ENCODE measurements around the gene ATF5.
"Not testable (repeated sequence)": the region's sequence is repeated elsewhere in the genome, so short reads cannot be mapped to it uniquely, and the experiment has no call there.

Gene ATF5

GRCh38 chr19:49923055-49924003 is 5.7 kb upstream of the ATF5 start:
- Histone ChIP-seq H3K27me3 (replicated peaks in 2 of 5; ENCODE audit: control insufficient read depth in 4 of 5, insufficient read depth in 5 of 5, low read length in 4 of 5) (no peaks in the 10 kb centered on the region), H3K36me3 (ENCODE audit: control insufficient read depth in 4 of 4, insufficient read depth in 4 of 4, low read length in 3 of 4) (peaks cover 11 to 76% (median 45%) of the 10 kb centered on the region in 4 experiments), H3K4me1 (ENCODE audit: control extremely low read depth in 1 of 4, control insufficient read depth in 4 of 4, insufficient read depth in 4 of 4, low read length in 3 of 4) (peaks cover 3 to 18% (median 14%) of the 10 kb centered on the region in 4 experiments), H3K9me3 (ENCODE audit: control extremely low read depth in 1 of 5, control insufficient read depth in 4 of 5, insufficient read depth in 2 of 5, low read depth in 1 of 5, low read length in 4 of 5) (no peaks in the 10 kb centered on the region), H3K27ac (ENCODE audit: insufficient read depth in 1 of 2, low read depth in 1 of 2, low read length in 2 of 2, poor library complexity in 1 of 2, severe bottlenecking in 2 of 2) (peak overlapping the region in 1 of 2 experiments; percentile 29), H3K4me3 (ENCODE audit: control insufficient read depth in 1 of 7, extremely low read depth in 1 of 7, insufficient read depth in 4 of 7, low read depth in 2 of 7, low read length in 6 of 7) (no peak overlapping the region)
- CTCF ChIA-PET, result no interaction called here
- no peak for DNase-seq
- 94% methylated on average over 29 of the region's 31 CpGs for WGBS (ENCODE audit: insufficient coverage)
- POLR2A ChIA-PET, result no interaction called here

GRCh38 chr19:49924004-49924880 is 4.8 kb upstream of the ATF5 start:
- peaks cover 9 to 71% (median 44%) of the 10 kb centered on the region in 4 experiments for H3K36me3 ChIP-seq (ENCODE audit: control insufficient read depth in 4 of 4, insufficient read depth in 4 of 4, low read length in 3 of 4)
- CTCF ChIA-PET, result no interaction called here
- 93% methylated on average over 15 of the region's 25 CpGs for WGBS (ENCODE audit: insufficient coverage)
- H3K4me1 ChIP-seq (ENCODE audit: control extremely low read depth in 1 of 4, control insufficient read depth in 4 of 4, insufficient read depth in 4 of 4, low read length in 3 of 4), result peaks cover 3 to 23% (median 22%) of the 10 kb centered on the region in 4 experiments
- POLR2A ChIA-PET, result no interaction called here
- peak overlapping the region in 1 of 2 experiments; percentile 45 for H3K27ac ChIP-seq (ENCODE audit: insufficient read depth in 1 of 2, low read depth in 1 of 2, low read length in 2 of 2, poor library complexity in 1 of 2, severe bottlenecking in 2 of 2)
- H3K27me3 ChIP-seq (replicated peaks in 2 of 5; ENCODE audit: control insufficient read depth in 4 of 5, insufficient read depth in 5 of 5, low read length in 4 of 5), result no peaks in the 10 kb centered on the region
- H3K4me3 ChIP-seq (ENCODE audit: control insufficient read depth in 1 of 7, extremely low read depth in 1 of 7, insufficient read depth in 4 of 7, low read depth in 2 of 7, low read length in 6 of 7), result no peak overlapping the region
- no peaks in the 10 kb centered on the region for H3K9me3 ChIP-seq (ENCODE audit: control extremely low read depth in 1 of 5, control insufficient read depth in 4 of 5, insufficient read depth in 2 of 5, low read depth in 1 of 5, low read length in 4 of 5)
- DNase-seq, result no peak

- CTCF ChIA-PET; POLR2A ChIA-PET; DNase-seq; H3K27me3 ChIP-seq (replicated peaks in 2 of 5; ENCODE audit: control insufficient read depth in 4 of 5, insufficient read depth in 5 of 5, low read length in 4 of 5); H3K4me3 ChIP-seq (ENCODE audit: control insufficient read depth in 1 of 7, extremely low read depth in 1 of 7, insufficient read depth in 4 of 7, low read depth in 2 of 7, low read length in 6 of 7); H3K9me3 ChIP-seq (ENCODE audit: control extremely low read depth in 1 of 5, control insufficient read depth in 4 of 5, insufficient read depth in 2 of 5, low read depth in 1 of 5, low read length in 4 of 5): not testable (repeated sequence)
- Histone ChIP-seq H3K36me3 (ENCODE audit: control insufficient read depth in 4 of 4, insufficient read depth in 4 of 4, low read length in 3 of 4) (peaks cover 9 to 66% (median 44%) of the 10 kb centered on the region in 4 experiments), H3K27ac (ENCODE audit: insufficient read depth in 1 of 2, low read depth in 1 of 2, low read length in 2 of 2, poor library complexity in 1 of 2, severe bottlenecking in 2 of 2) (peak overlapping the region in 1 of 2 experiments; percentile 45), H3K4me1 (ENCODE audit: control extremely low read depth in 1 of 4, control insufficient read depth in 4 of 4, insufficient read depth in 4 of 4, low read length in 3 of 4) (peaks cover 3 to 28% (median 26%) of the 10 kb centered on the region in 4 experiments)
- WGBS (ENCODE audit: insufficient coverage), result 98% methylated on average over 7 of the region's 13 CpGs
Observed at GRCh38 chr19:49924881-49925210, 4.2 kb upstream of the ATF5 start.

- H3K4me1 ChIP-seq (ENCODE audit: control extremely low read depth in 1 of 4, control insufficient read depth in 4 of 4, insufficient read depth in 4 of 4, low read length in 3 of 4), result peaks cover 3 to 32% (median 28%) of the 10 kb centered on the region in 4 experiments
- CTCF ChIA-PET, result no interaction called here
Observed at GRCh38 chr19:49925486-49925885, 3.5 kb upstream of the ATF5 start.

GRCh38 chr19:49926515-49926914 is 2.5 kb upstream of the ATF5 start:
- ChIA-PET CTCF (interaction anchor here (1.2 kb wide), 1 partner anchor 9 kb away, joined by 4 read pairs; no protein-coding TSS in a partner anchor), POLR2A (no interaction called here)
- 94% methylated on average over 7 of the region's 10 CpGs for WGBS (ENCODE audit: insufficient coverage)

More at GRCh38 chr19:49925486-49925885, 3.5 kb upstream of the ATF5 start:
- POLR2A ChIA-PET, result no interaction called here
- Histone ChIP-seq H3K9me3 (ENCODE audit: control extremely low read depth in 1 of 5, control insufficient read depth in 4 of 5, insufficient read depth in 2 of 5, low read depth in 1 of 5, low read length in 4 of 5) (no peaks in the 10 kb centered on the region), H3K27me3 (replicated peaks in 2 of 5; ENCODE audit: control insufficient read depth in 4 of 5, insufficient read depth in 5 of 5, low read length in 4 of 5) (no peaks in the 10 kb centered on the region), H3K36me3 (ENCODE audit: control insufficient read depth in 4 of 4, insufficient read depth in 4 of 4, low read length in 3 of 4) (peaks cover 7 to 64% (median 43%) of the 10 kb centered on the region in 4 experiments), H3K4me3 (ENCODE audit: control insufficient read depth in 1 of 7, extremely low read depth in 1 of 7, insufficient read depth in 4 of 7, low read depth in 2 of 7, low read length in 6 of 7) (no peak overlapping the region), H3K27ac (ENCODE audit: insufficient read depth in 1 of 2, low read depth in 1 of 2, low read length in 2 of 2, poor library complexity in 1 of 2, severe bottlenecking in 2 of 2) (no peak overlapping the region)
- 100% methylated on average over 2 of the region's 5 CpGs for WGBS (ENCODE audit: insufficient coverage)
- no peak for DNase-seq

GRCh38 chr19:49927526-49928264 is 1.3 kb upstream of the ATF5 start:
- Histone ChIP-seq H3K27me3 (replicated peaks in 2 of 5; ENCODE audit: control insufficient read depth in 4 of 5, insufficient read depth in 5 of 5, low read length in 4 of 5) (no peaks in the 10 kb centered on the region), H3K9me3 (ENCODE audit: control extremely low read depth in 1 of 5, control insufficient read depth in 4 of 5, insufficient read depth in 2 of 5, low read depth in 1 of 5, low read length in 4 of 5) (no peaks in the 10 kb centered on the region), H3K36me3 (ENCODE audit: control insufficient read depth in 4 of 4, insufficient read depth in 4 of 4, low read length in 3 of 4) (peaks cover 7 to 53% (median 32%) of the 10 kb centered on the region in 4 experiments), H3K4me1 (ENCODE audit: control extremely low read depth in 1 of 4, control insufficient read depth in 4 of 4, insufficient read depth in 4 of 4, low read length in 3 of 4) (peaks cover 3 to 34% (median 27%) of the 10 kb centered on the region in 4 experiments), H3K4me3 (ENCODE audit: control insufficient read depth in 1 of 7, extremely low read depth in 1 of 7, insufficient read depth in 4 of 7, low read depth in 2 of 7, low read length in 6 of 7) (peak overlapping the region in 3 of 7 experiments; percentile 26 to 93 (median 53)), H3K27ac (ENCODE audit: insufficient read depth in 1 of 2, low read depth in 1 of 2, low read length in 2 of 2, poor library complexity in 1 of 2, severe bottlenecking in 2 of 2) (peak overlapping the region; percentile 29 to 71)
- WGBS (ENCODE audit: insufficient coverage), result 94% methylated on average over 11 of the region's 14 CpGs
- ChIA-PET CTCF (interaction anchor here (1.1 to 2.5 kb wide), 4 partner anchors 8 to 47 kb away, joined by 3 to 8 read pairs (median 5); no protein-coding TSS in a partner anchor), POLR2A (interaction anchor here (0.9 to 2.3 kb wide), 2 partner anchors 16 to 30 kb away, joined by 3 to 15 read pairs; partner anchors contain the start of gene IL4I1)
- DNase-seq, result no peak

More at GRCh38 chr19:49926515-49926914, 2.5 kb upstream of the ATF5 start:
- DNase-seq, result no peak
- Histone ChIP-seq H3K36me3 (ENCODE audit: control insufficient read depth in 4 of 4, insufficient read depth in 4 of 4, low read length in 3 of 4) (peaks cover 7 to 58% (median 38%) of the 10 kb centered on the region in 4 experiments), H3K27me3 (replicated peaks in 2 of 5; ENCODE audit: control insufficient read depth in 4 of 5, insufficient read depth in 5 of 5, low read length in 4 of 5) (no peaks in the 10 kb centered on the region), H3K9me3 (ENCODE audit: control extremely low read depth in 1 of 5, control insufficient read depth in 4 of 5, insufficient read depth in 2 of 5, low read depth in 1 of 5, low read length in 4 of 5) (no peaks in the 10 kb centered on the region), H3K4me3 (ENCODE audit: control insufficient read depth in 1 of 7, extremely low read depth in 1 of 7, insufficient read depth in 4 of 7, low read depth in 2 of 7, low read length in 6 of 7) (no peak overlapping the region), H3K27ac (ENCODE audit: insufficient read depth in 1 of 2, low read depth in 1 of 2, low read length in 2 of 2, poor library complexity in 1 of 2, severe bottlenecking in 2 of 2) (peak overlapping the region in 1 of 2 experiments; percentile 71), H3K4me1 (ENCODE audit: control extremely low read depth in 1 of 4, control insufficient read depth in 4 of 4, insufficient read depth in 4 of 4, low read length in 3 of 4) (peaks cover 3 to 32% (median 30%) of the 10 kb centered on the region in 4 experiments)
